NCI-H446 (cell line): ENCODE results near the gene IRS2.

Experiments used
- DNase-seq, 2 experiments: peaks; one replicate each; lab custom pipeline; 2025; lab: John Stamatoyannopoulos, UW

IRS2 gene

DNA sequence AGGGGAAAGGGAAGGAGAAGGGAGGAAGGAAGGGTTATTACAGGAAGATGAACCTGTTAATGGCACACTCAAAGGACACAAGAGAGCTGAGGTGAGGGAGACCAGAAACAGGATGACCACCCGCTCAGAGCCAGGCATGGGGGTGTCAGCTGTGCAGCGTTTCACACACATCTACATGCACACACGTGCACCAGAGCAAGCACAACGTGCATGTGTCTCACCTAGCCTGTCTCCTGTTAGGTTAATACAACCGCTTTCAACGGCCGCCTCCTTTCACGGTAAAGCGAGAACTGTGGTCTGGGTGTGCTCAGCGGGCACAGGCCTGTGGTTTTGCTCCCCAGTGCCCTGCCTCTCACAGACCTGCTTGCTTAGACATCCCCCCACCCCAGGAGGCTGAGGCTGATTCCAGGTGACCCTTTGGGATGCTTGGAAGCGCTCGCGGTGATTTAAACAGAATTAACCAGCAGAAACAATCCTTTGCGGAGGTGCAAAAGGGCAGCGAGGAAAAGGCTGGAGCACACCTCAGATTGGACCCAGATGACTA, 27.4 kb downstream of the IRS2 start:
- no peak for DNase-seq

DNA sequence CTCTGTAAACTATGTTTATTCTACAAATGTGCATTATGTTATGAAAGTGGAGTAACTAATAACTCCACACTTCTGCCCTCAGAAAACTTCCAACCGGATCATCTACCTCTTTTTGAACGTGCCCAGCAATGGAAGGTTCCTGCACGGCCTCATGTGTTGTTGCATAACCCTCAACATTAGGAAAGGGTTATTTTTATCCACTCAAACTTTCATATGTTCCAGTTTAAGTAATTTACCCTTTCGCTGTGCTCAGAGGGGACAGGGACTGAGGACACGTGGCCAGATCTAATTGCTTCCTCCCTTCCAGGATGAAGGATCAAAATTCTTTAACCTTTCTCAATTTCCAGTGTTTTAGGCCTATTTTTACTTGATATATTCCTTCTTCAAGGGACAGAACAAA, 29.6 kb downstream of the IRS2 start:
- DNase-seq: no peak

DNA sequence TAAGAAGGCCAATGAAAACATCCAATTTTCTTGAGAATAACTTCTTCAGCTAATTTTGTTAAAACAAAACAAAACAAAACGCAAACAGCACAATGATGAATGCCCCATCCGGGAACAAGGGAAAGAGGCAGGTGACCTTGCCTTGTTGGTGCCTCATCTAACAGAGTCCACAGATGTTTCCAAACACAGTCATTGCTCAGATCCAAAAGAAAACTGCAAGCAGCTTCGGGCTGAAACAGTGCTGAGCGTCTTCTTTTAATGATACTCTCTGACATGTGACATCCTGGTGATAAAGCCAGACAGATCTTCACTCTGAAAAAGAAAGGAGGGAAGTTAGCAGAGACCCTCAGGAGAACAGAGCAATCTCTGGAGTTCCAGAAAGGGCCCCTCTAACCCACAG, 30.4 kb downstream of the IRS2 start:
- no peak for DNase-seq

- no peak for DNase-seq
Measured at GRCh38 chr13:109755551-109755950, 30.8 kb downstream of the IRS2 start.

- no peak for DNase-seq
Measured at GRCh38 chr13:109751477-109751876, 34.9 kb downstream of the IRS2 start.

DNA sequence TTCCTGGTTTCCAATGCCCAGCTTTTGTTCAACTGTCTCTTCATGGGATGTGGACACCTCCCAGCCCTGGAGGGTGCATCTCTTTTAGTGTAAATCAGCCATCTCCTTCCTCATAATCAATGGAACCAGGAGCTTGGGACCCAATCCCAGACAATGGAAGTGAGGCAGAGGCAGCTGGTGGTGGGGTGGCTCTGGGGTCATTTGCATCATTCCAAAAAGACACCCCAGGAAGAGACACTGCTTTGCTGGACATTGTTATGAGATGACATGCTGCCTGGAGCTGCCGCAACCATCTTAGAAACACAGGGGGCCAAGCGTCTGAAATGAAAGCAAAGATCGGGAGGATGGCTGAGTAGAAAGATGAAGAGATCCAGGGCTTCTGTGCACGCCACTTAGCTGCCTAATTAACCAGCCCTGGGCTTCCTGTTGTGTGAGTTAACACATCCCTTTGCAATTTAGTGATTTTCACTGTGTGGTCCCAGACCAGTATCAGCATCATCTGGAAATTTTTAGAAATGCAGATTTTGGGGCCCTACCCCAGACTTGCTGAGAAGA, 36.1 kb downstream of the IRS2 start:
- DNase-seq: no peak

DNA sequence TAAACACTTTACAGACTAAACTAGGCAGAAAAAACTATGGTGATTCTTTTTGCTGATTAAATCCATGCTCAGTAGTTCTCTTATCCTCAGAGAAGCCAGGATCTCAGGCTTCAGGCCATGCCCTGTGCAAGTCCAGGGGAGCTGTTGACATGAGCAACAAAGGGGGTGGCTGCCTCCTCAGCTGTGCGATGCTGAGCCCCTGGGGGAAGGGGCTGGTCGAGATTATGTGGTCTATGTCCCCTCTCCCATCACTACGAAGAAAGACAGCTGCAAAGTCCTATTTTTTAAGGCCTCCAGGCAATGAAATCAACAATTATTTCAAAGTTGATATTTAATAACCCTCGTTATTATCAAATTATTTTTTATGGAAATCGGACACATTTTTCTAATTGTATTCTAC, 37.0 kb downstream of the IRS2 start:
- no peak for DNase-seq

GRCh38 chr13:109748677-109749076, 37.7 kb downstream of the IRS2 start:
- no peak for DNase-seq

- DNase-seq: no peak
Measured at GRCh38 chr13:109747524-109747923, 38.9 kb downstream of the IRS2 start.

GRCh38 chr13:109746364-109746763, 40.0 kb downstream of the IRS2 start:
- no peak for DNase-seq

GRCh38 chr13:109745702-109746101, 40.7 kb downstream of the IRS2 start:
- no peak for DNase-seq

DNA sequence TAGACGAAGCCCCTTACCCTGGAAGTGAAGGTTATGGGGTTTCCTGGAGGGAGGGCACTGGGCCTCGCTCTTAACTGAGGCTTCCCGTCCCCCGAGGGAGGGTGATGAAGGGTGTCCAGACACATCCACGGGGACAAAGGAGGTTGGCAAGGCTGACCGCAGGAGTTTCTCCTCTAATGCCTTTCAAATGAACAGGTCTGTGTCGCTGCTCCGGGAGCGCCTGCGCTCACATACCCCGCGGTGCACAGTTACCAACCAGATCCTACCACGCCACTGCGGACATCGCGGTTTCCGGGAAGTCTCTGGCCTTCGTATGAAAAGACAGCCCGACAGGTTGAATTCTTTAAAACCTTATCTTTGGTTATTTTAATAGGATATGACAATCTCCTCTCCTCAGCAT, 41.3 kb downstream of the IRS2 start:
- DNase-seq: no peak

DNA sequence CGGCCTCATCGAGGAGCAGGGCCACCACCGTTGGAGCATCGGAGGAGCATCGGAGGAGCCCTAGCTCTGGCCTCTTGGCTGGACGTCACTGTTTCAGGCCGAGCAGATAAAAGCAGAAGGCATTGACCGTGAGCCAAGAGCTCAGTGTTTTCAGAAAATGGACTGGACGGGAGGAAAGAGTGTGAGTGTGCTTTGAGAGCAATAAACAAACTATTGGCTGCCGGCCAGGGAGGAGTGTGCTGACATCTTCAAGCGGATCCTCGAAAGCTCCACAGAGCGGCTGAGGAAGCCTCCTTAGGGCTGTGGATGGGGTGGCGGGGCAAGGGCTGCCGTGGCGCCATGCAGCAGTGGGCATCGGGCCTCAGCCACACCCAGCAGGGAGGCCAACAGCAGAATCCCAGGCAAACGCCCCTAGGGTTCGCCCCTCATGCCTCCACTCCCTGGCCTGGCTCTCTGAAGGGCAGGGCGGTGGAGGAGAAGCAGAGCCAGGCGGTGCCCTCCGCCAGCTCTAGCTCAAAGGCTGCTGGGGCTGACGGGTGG, 41.8 kb downstream of the IRS2 start:
- no peak for DNase-seq

GRCh38 chr13:109743706-109744453, 42.5 kb downstream of the IRS2 start:
- no peak for DNase-seq

GRCh38 chr13:109741966-109742365, 44.4 kb downstream of the IRS2 start:
- DNase-seq: no peak

DNA sequence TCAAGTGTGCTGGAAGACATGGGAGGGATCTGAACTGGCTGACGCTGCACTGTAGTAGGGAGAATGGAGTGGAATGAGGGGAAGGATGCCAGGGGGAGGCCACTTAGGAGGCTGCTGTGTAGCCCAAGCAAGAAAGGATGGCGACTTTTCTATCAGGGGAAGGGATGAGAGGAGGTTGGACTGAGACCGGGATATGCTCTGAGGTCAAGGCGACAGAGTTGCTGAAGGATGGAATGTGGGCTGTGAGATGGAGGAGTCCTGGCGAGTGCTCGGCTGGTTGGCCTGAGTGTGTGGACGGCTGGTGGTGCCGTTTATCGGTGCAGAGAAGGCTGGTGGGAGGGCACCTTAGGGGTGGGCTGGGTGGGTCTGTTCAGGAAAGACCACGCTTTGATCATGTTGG, 45.7 kb downstream of the IRS2 start:
- DNase-seq: no peak

- no peak for DNase-seq
Measured at GRCh38 chr13:109740121-109740520, 46.3 kb downstream of the IRS2 start.

GRCh38 chr13:109738298-109738746, 48.1 kb downstream of the IRS2 start:
- DNase-seq: no peak

DNA sequence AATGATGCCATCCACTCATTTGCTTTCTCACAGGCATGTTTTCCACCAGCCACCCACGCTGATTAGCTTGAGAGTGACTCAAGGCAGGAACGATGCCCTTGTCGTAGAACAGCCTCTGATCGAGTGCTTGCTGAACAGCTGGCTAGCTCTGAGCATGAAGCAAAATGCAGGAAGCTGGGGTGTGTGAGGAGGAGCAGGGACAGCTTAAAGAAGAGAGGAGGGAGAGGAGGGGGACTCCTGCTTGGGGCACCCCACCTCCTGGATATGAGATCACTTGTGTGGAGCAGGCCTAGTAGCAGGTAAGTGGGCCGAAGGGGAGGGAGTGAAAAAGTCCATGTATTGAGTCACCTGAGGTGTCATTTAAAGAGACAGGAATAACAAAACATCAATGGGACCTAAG, 48.8 kb downstream of the IRS2 start:
- DNase-seq: no peak

GRCh38 chr13:109737046-109737573, 49.3 kb downstream of the IRS2 start:
- DNase-seq: no peak

DNA sequence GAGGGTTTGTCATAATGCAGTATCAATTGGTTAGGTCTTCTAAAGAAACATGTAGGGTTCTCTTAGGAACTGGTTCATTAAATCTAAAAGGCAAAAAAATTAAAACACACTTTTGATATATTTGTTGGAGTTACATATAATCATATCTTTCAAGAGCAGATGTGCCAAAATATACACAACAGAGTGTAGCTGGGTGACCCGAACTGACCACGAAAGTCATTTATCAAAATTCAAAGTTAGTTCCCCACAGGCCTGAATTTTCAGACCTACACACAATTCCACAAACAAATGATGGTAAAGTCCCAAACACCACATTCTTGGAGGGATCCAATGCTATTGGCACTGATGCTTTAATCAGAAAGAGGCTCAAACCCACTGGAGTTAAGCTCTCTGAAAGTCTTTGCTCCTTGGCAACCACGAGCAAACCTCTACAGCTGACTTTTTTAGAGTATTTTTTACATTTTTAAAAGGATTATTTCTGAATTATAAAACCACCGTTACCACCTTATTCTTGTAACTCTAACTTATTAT, 50.9 kb downstream of the IRS2 start:
- DNase-seq: no peak

DNA sequence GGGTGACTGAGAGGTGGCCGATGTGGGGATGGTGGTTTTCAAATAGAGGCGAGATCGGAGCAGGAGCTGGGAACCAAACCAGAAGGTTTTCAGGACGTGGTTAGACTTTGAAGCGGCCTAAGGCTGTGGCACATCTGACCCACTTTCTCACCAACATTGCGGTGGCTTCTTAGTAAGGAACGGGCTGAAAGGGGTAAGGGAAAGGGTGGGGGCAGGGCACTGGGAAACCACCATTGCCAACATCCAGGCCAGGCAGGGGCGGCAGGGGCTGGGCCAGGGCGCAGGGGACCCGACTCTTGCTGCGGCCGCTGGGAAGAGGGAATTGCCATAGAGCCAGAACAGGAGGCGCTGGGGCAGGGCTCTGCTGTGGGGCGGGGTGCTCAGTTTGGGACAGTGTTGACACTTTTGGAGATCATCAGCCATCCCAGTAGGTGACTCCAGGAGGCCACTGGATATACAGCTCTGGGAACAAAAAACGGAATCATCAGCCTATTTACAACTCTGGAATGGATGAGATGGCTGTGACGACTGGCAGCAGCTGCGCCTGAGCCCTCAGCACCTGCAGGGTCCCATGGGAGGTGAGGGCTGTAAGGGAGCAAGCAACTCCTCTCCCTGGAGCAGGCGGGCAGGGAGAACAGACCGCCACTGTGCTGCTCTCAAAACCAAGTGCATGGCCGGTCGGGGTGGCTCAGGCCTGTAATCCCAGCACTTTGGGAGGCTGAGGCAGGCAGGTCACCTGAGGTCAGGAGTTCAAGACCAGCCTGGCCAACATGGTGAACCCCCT, 52.2 kb downstream of the IRS2 start:
- DNase-seq: no peak
